ENCODE results near the gene INSC.
A peak's percentile ranks its signal among the peaks of the same experiment; 100 is the strongest.

DNA sequence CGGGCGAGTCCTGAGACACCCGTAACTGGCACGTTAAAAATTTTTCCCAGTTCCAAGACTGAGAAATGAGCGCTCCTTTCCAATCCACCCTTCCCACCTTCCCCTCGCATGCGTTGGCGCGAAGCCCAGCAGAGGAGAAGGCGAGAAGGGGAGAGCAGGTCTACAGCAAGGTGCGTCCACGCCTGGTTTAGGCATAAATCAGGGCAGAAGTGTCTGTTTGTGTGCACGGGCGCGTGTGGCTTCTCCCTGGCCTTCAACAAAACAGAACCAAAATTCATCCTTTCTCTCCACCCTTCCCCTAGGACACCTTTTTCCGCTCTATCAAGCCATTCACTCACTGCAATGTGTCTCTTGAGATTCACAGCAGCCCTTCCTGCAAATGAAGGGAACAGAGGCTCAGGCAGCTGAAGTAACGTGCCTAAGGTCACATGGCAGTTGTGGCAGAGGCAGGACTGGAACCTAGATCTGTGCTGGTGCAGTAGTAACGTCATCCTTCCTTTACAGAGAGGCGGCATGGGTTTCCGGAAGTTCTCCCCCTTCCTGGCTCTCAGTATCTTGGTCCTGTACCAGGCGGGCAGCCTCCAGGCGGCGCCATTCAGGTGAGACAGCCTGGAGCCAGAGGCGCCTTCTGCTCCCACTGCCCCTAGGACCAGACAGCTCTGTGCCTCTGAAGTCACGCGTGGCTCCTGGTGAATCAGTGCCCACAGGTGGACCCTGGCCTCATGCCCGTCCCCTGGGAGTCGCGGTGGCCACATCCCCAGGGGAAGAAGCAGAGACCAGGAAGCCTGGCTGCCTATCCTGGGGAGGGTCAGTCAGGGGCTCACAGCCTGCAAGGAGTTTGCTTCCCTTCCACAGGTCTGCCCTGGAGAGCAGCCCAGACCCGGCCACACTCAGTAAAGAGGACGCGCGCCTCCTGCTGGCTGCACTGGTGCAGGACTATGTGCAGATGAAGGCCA, 40.2 kb upstream of the INSC start:
- TF ChIP-seq ZNF518B (CRISPR knock-in tag; IDR thresholded peaks at IDR 0.05) (no peak), CREB1 (IDR thresholded peaks at IDR 0.05) (no peak), CREB1 (CRISPR knock-in tag; IDR thresholded peaks at IDR 0.05) (no peak), HMGN3 (IDR thresholded peaks at IDR 0.05; ENCODE audit: borderline replicate concordance, extremely low read depth, insufficient read length, low read depth, low read length) (no peak), ZKSCAN8 (CRISPR knock-in tag; IDR thresholded peaks at IDR 0.05) (no peak), PTRF (tag; IDR thresholded peaks at IDR 0.05) (no peak), CTCF (IDR thresholded peaks at IDR 0.05 in 2 of 3, conservative IDR thresholded peaks at IDR 0.05 in 1 of 3; ENCODE audit: insufficient read depth in 2 of 3, low read depth in 1 of 3, low read length in 3 of 3) (peak; percentile 76 to 79 (median 78)), DNMT1 (IDR thresholded peaks at IDR 0.05) (no peak), CHD2 (IDR thresholded peaks at IDR 0.05; ENCODE audit: low read depth, low read length) (no peak), MIER1 (IDR thresholded peaks at IDR 0.05; ENCODE audit: low read depth) (no peak)
- TF ChIP-seq, protein P1, sequence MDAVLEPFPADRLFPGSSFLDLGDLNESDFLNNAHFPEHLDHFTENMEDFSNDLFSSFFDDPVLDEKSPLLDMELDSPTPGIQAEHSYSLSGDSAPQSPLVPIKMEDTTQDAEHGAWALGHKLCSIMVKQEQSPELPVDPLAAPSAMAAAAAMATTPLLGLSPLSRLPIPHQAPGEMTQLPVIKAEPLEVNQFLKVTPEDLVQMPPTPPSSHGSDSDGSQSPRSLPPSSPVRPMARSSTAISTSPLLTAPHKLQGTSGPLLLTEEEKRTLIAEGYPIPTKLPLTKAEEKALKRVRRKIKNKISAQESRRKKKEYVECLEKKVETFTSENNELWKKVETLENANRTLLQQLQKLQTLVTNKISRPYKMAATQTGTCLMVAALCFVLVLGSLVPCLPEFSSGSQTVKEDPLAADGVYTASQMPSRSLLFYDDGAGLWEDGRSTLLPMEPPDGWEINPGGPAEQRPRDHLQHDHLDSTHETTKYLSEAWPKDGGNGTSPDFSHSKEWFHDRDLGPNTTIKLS (IDR thresholded peaks at IDR 0.05; ENCODE audit: borderline replicate concordance, low read depth), result no peak
